HG03095 (cell line): Measurements from ENCODE around the gene ATP9A.
"Not testable (repeated sequence)": the region's sequence is repeated elsewhere in the genome, so short reads cannot be mapped to it uniquely, and the experiment has no call there.

Experiments used
- ATAC-seq: cut with Tn5 transposase; IDR thresholded peaks from one replicate; pipeline ENCODE4 v1.9.1; 2021; ENCODE audit warnings: moderate library complexity; ENCODE audit not compliant: unreplicated experiment

Gene ATP9A

GRCh38 chr20:51696304-51697071 is 71.7 kb downstream of the ATP9A start:
- no peak for ATAC-seq

GRCh38 chr20:51695574-51696303 is 72.5 kb downstream of the ATP9A start:
- no peak for ATAC-seq

- no peak for ATAC-seq
Measured at GRCh38 chr20:51692806-51693400, 75.3 kb downstream of the ATP9A start.

GRCh38 chr20:51691703-51692102 is 76.5 kb downstream of the ATP9A start:
- no peak for ATAC-seq

GRCh38 chr20:51688600-51689244 is 79.5 kb downstream of the ATP9A start:
- ATAC-seq: no peak

GRCh38 chr20:51687630-51688029 is 80.6 kb downstream of the ATP9A start:
- ATAC-seq: no peak

GRCh38 chr20:51687108-51687507 is 81.1 kb downstream of the ATP9A start:
- ATAC-seq: no peak

GRCh38 chr20:51685494-51685893 is 82.7 kb downstream of the ATP9A start:
- ATAC-seq: not testable (repeated sequence)

- ATAC-seq: no peak
Measured at GRCh38 chr20:51680067-51680749, 88.0 kb downstream of the ATP9A start.

- ATAC-seq: no peak
Measured at GRCh38 chr20:51679254-51679921, 88.8 kb downstream of the ATP9A start.

- ATAC-seq: no peak
Measured at GRCh38 chr20:51678026-51678697, 90.0 kb downstream of the ATP9A start.

- ATAC-seq: no peak
Measured at GRCh38 chr20:51668947-51669346, 99.2 kb downstream of the ATP9A start.

GRCh38 chr20:51668515-51668914 is 99.7 kb downstream of the ATP9A start:
- no peak for ATAC-seq

- ATAC-seq: no peak
Measured at GRCh38 chr20:51667491-51667890, 100.7 kb downstream of the ATP9A start.

- ATAC-seq: no peak
Measured at GRCh38 chr20:51667002-51667408, 101.2 kb downstream of the ATP9A start.

GRCh38 chr20:51666126-51666525 is 102.1 kb downstream of the ATP9A start:
- no peak for ATAC-seq

GRCh38 chr20:51665543-51666118 is 102.6 kb downstream of the ATP9A start:
- no peak for ATAC-seq

- no peak for ATAC-seq
Measured at GRCh38 chr20:51661609-51662178, 106.5 kb downstream of the ATP9A start.
